ENCODE measurements around the gene NOL7. TPM values are rescaled to one million over a fixed set of nuclear protein-coding genes. Genes with fewer than 3 reads are reported as not detected.

The NOL7 gene
- total RNA-seq, 1 donor from 2014 or later = 100 TPM

- no peak for DNase-seq (ENCODE audit: low spot score)
- Mint-ChIP-seq H3K4me1 (ENCODE audit: low read depth) (peaks cover 78% of the 10 kb centered on the region), H3K27ac (no peak overlapping the region), H3K36me3 (ENCODE audit: low read depth) (peaks cover 12% of the 10 kb centered on the region), H3K27me3 (ENCODE audit: insufficient read depth) (no peaks in the 10 kb centered on the region), H3K4me3 (no peak overlapping the region), H3K9me3 (no peaks in the 10 kb centered on the region)
- intact Hi-C loops (cut with micrococcal nuclease) = loop anchor here (2.0 to 5.0 kb wide), 2 partner anchors 16 to 308 kb away; no protein-coding TSS in a partner anchor
Observed at GRCh38 chr6:13664703-13665352, 49.7 kb downstream of the NOL7 start.

GRCh38 chr6:13666194-13667105, 51.3 kb downstream of the NOL7 start:
- Mint-ChIP-seq H3K36me3 (ENCODE audit: low read depth) (peaks cover 18% of the 10 kb centered on the region), H3K4me3 (no peak overlapping the region), H3K9me3 (peaks cover 2% of the 10 kb centered on the region), H3K27ac (peak overlapping the region; percentile 76), H3K27me3 (ENCODE audit: insufficient read depth) (no peaks in the 10 kb centered on the region), H3K4me1 (ENCODE audit: low read depth) (peaks cover 73% of the 10 kb centered on the region)
- DNase-seq (ENCODE audit: low spot score) = no peak
- intact Hi-C loops (cut with micrococcal nuclease) = loop anchor here (2.0 to 5.0 kb wide), 2 partner anchors 14 to 309 kb away; no protein-coding TSS in a partner anchor

GRCh38 chr6:13667655-13668054, 52.5 kb downstream of the NOL7 start:
- no peak for DNase-seq (ENCODE audit: low spot score)
- H3K36me3 Mint-ChIP-seq (ENCODE audit: low read depth) = peaks cover 18% of the 10 kb centered on the region
- H3K9me3 Mint-ChIP-seq = peaks cover 2% of the 10 kb centered on the region
- no peaks in the 10 kb centered on the region for H3K27me3 Mint-ChIP-seq (ENCODE audit: insufficient read depth)
- H3K4me1 Mint-ChIP-seq (ENCODE audit: low read depth) = peaks cover 83% of the 10 kb centered on the region
- H3K27ac Mint-ChIP-seq = peak overlapping the region; percentile 72
- intact Hi-C loops (cut with micrococcal nuclease) = loop anchor here (1.0 to 5.0 kb wide), 7 partner anchors 13 to 310 kb away; partner anchors contain the start of gene RANBP9
- peak overlapping the region; percentile 12 for H3K4me3 Mint-ChIP-seq

- Mint-ChIP-seq H3K4me1 (ENCODE audit: low read depth) (peaks cover 83% of the 10 kb centered on the region), H3K9me3 (peaks cover 2% of the 10 kb centered on the region), H3K4me3 (no peak overlapping the region), H3K27me3 (ENCODE audit: insufficient read depth) (no peaks in the 10 kb centered on the region), H3K36me3 (ENCODE audit: low read depth) (peaks cover 19% of the 10 kb centered on the region), H3K27ac (peak overlapping the region; percentile 77)
- intact Hi-C loops (cut with micrococcal nuclease) = loop anchor here (1.0 to 5.0 kb wide), 6 partner anchors 26 to 311 kb away; partner anchors contain the start of gene RANBP9
- no peak for DNase-seq (ENCODE audit: low spot score)
Observed at GRCh38 chr6:13668291-13668928, 53.3 kb downstream of the NOL7 start.

GRCh38 chr6:13669476-13669875, 54.3 kb downstream of the NOL7 start:
- H3K36me3 Mint-ChIP-seq (ENCODE audit: low read depth) = peaks cover 20% of the 10 kb centered on the region
- no peak overlapping the region for H3K4me3 Mint-ChIP-seq

More at GRCh38 chr6:13669476-13669875, 54.3 kb downstream of the NOL7 start:
- intact Hi-C loops (cut with micrococcal nuclease) = loop anchor here (2.0 to 5.0 kb wide), 4 partner anchors 25 to 312 kb away; partner anchors contain the start of gene RANBP9
- peaks cover 2% of the 10 kb centered on the region for H3K9me3 Mint-ChIP-seq
- H3K27ac Mint-ChIP-seq = no peak overlapping the region
- H3K27me3 Mint-ChIP-seq (ENCODE audit: insufficient read depth) = no peaks in the 10 kb centered on the region
- DNase-seq (ENCODE audit: low spot score) = no peak
- peaks cover 79% of the 10 kb centered on the region for H3K4me1 Mint-ChIP-seq (ENCODE audit: low read depth)

Other genes starting within 250 kb of the NOL7 start
- gene GFOD1, start 127.7 kb upstream of the NOL7 start, total RNA-seq = 12.4 and 13.6 TPM in 2 replicates
- 8.4 and 10.1 TPM in 2 replicates for gene SIRT5, start 40.7 kb upstream of the NOL7 start, total RNA-seq
- gene RANBP9, start 96.5 kb downstream of the NOL7 start, total RNA-seq = 58.4 and 60.1 TPM in 2 replicates
- 37.8 and 40.2 TPM in 2 replicates for gene MCUR1, start 199.2 kb downstream of the NOL7 start, total RNA-seq

Measured in activated T-helper 1 cell treated with anti-CD3 and anti-CD28 coated beads, Interleukin-12 subunit alpha, Interleukin-12 subunit beta, Interleukin-2, Interleukin-4 antibody, amounts not matched to agents 30 ng/mL and 10 ng/mL and 1 ng/mL, durations not matched to agents 14 hours and 24 hours and 36 hours (primary cell).